ENCODE measurements around the gene IGSF21. TPM values are rescaled to one million over a fixed set of nuclear protein-coding genes. Genes with fewer than 3 reads are reported as not detected.

The IGSF21 gene
- total RNA-seq, 1 donor from 2014 or later = 45.9 TPM

- no peak for DNase-seq
Measured at GRCh38 chr1:18119771-18120377, 12.3 kb downstream of the IGSF21 start.

DNA sequence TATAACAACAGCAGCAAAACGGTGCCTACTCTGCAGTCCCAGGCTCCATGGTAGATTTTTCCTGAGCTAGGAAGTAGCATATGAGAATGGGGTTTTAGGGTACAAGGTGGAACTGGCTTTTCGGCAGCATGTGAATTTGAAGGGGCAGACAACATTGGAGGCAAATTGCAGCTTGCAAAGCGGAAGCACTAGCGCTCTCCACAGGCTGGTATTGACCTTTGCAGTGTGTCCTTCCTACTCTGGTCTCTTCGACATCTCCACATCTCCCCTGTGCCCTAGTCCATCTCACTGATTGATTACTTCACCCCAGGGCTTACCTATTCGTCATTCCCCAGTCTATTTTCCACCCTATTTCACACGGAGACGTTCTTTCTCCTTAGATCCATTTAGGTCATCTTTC is 13.0 kb downstream of the IGSF21 start:
- no peak for DNase-seq

DNA sequence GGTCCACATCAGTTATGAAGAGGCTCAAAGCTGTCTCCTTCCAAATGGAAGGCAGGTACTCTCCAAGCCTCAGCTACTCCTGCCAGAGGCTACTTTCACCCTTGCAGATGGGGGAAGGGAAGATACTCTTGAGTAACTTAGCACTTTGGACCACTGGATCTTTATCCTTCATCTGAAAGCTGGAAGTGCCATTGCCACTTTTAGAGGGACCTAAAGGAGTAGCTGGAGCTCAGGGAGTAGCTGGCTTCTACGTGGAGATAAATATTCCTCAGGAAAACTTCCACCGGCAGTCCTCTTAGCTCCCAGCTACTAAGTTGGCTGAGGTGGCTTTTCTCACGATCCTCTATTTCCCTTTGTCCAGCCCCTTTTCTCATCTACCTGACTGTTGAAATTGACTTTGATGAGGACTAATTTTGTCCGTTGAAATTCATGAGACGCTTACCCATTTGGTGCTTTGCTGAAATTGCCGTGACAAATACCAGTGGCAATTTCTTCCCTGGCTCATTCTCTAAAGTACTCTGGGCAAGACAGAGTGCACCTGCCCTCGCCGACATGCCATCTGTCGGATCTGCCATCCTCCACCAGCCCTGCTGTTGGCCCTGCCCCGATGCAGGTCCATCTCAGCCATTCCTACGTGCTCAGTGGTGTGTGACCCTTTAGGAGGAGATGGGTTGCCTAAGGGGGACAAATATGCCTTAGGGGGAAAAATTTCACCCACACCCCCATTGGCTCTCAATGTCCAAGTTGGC is 13.6 kb downstream of the IGSF21 start:
- no peak for DNase-seq

DNA sequence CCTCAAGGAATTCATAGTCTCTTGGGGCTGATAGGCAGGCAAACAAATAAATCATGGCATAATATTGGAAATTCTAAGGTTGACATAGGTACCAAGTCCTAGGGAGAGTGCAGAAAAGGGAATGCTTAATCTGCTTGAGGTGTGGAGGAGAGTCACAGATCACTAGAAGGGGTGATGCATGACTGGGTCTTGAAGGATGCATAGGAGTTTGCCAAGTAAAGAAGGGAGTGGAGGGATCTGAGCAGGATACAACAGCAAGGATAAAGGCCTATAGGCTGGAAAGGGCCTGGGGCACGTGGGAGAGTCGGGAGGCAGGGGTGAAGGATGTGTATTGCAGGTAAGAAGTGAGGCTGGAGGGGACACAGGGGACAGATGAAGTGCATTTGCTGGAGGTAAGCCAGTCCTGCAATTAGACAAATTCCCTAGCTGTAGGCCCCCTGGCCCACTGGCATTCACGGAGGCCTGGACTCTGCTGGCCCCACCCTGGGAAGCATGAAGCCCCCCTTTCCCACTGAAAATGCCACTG is 15.9 kb downstream of the IGSF21 start:
- DNase-seq = no peak

DNA sequence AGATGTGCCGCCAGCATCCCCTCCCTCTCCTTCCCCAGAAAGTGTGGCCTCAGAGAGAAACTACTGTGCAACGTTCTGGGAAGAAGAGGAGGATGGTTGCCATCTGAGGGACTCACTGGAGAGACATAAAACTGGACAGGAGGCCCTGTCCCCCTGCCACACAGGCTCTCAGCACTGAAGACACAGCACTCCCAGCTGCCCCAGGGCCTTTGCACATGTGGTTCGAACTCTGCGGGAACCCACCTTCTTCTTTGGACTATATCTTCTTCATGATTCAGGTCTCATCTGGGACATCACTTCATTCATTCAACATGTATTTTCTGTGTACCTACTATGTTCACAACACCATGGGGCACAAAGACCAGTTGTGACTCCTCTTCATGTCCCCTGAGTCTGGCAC is 17.4 kb downstream of the IGSF21 start:
- no peak for DNase-seq

- DNase-seq = no peak
Measured at GRCh38 chr1:18126616-18127015, 19.0 kb downstream of the IGSF21 start.

DNA sequence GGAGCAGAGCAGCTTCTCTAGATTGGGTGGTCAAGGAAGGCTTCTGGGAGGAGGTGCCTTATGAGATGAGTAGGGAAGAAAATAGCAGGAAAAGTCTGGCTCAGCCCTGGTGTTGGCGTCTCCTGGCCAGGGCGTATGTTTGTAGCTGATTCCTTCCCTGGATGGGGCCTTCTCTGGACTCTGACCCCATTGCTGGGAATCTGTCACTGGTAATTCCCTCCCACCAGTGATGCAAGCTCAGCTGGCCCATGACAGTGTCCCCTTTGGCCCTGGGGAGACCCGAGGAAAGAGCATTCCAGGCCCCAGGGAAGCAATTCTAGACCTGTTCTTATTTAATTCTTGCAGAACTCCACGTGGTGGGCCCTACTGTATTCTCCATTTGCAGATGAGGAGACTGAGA is 20.7 kb downstream of the IGSF21 start:
- DNase-seq = no peak

- DNase-seq = no peak
Measured at GRCh38 chr1:18130356-18130755, 22.8 kb downstream of the IGSF21 start.

DNA sequence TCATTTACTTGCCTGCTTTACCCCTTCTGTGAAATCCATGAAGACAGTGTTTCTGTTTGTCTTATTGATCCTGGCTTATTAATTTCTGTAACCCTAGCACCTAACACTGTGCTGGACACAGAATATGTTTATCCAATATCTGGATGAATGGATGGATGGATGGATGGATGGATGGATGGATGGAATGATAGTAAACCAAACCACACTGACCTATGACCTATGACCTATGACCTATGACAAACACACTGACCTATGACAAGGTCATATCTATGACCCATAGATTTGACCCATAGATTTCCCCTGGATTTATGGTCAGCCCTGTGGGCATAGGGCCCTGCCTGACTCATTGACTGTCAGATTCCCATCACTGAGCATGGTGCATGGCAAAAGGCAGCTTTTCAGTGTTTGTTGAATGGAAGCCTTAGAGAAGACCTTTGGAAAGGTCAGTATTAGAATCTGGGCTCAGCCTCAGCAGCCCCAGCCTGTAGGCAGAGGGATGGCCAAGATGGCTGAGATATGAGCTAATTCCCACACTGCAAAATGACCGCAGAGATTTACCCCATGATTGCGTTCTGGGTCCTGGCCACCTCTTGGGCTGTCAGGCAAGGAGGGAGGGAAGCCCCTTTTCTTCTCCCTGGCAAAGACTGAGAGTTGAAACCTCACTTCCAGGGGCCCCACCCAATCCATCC is 24.6 kb downstream of the IGSF21 start:
- no peak for DNase-seq

- no peak for DNase-seq
Measured at GRCh38 chr1:18132711-18133541, 25.3 kb downstream of the IGSF21 start.

GRCh38 chr1:18134324-18135046 is 26.9 kb downstream of the IGSF21 start:
- DNase-seq = no peak

GRCh38 chr1:18137759-18138345 is 30.3 kb downstream of the IGSF21 start:
- DNase-seq = no peak

GRCh38 chr1:18139198-18139981 is 31.8 kb downstream of the IGSF21 start:
- DNase-seq = no peak

DNA sequence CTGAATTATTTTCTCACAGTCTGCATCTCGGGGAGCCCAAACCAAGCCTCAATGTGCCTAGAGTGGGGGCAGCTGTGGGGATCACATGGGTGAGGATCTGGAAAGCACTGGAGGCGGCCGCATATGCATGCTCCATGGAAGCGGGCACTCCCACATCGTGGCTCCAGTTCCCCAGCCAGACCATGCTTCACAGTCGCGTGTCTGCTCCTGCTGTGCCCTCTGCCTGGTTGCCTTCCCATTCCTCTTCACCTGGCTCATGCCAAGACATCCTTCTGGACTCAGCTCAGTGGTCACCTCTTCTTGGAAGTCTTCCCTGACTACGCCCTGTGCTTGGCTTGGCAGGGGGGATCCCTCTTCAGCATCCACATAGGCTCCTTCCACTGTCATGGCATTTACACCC is 32.8 kb downstream of the IGSF21 start:
- DNase-seq = no peak

DNA sequence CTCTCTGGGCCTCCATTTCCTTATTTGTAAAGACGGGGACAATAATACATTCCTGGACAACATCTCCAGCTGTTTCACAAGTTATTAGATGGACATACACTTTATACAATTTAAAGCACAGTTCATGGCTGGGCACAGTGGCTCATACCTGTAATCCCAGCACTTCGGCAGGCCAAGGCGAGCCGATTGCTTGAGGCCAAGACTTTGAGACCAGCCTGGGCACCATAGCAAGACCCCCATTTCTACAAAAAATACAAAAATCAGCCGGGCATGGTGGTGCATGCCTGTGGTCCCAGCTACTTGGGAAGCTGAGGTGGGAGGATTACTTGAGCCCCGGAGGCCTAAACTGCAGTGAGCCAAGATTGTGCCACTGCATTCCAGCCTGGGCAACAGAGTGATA is 34.1 kb downstream of the IGSF21 start:
- no peak for DNase-seq

DNA sequence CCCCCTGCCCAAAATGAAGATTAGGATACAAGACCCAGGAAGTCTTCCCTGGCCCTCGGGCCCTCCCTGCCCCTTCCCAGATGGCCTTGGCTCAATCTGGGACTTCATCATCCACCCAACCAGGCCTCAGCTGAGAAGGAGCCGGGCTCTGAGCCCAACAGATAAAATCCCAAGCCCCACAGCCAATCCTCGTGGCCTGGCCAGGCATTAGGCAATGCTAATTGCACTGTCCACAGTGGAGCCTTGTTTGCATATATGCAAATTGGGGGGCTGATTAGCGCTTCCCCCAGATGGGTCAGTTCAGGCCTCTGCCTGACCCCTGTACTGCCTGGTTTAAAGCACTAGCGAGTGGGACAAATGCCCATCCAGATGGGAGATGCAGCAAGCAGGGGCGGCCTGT is 34.9 kb downstream of the IGSF21 start:
- no peak for DNase-seq

GRCh38 chr1:18142969-18143368 is 35.4 kb downstream of the IGSF21 start:
- no peak for DNase-seq

DNA sequence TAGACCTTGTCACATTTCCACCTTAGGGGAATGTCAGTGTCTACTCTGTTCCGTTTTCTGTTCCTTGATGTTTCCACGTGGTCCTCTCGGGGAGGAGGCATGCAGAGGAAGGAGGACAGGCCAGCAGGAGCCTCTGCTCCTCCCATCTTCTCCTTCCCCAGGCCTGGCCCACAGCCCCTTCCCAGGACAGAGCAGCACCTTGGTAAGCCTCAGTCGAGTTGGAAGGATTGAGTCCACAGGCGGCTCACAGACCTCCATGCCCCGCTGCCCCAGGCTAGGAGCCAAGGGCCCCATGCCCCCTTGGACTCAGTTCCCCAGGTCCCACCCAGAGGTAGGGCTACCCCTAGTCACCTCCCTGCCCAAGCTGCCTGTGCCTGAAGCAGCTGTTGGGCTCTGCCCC is 36.5 kb downstream of the IGSF21 start:
- no peak for DNase-seq

DNA sequence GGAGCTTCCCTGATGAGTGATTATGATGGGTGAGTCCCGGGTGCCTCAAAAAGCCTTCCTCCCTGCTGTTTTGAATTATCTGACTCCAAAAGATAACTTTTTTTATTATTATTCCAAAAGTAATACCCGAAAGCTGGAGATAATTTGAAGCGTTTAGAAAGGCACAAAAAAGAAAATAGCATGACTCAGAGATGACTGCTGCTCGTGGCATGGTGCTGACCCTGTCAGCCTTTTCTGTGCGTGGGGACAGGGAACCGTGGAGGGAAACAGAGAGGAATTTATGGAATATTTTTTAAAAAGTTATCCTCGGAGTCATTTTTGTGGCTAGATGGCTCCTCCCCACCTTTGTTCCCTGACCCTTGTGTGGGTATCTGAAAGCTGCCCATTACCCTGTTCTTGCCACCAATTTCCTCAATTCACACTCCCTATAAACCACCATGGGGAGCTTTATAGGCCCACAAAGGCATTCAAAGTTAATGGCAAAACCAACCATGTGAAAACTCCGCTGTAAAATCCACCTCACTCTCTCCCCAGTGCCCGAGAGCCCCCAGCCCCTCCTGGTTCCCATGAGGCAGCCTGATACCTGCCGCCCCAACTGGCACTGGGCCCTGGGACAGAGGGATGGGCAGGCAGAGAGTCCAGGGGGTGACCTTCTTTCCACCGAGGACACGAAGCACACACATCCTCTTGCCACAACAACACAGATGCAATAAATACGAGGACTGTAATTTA is 37.5 kb downstream of the IGSF21 start:
- DNase-seq = no peak

All from occipital lobe (tissue), 2 donors.